ENCODE measurements around the gene NELFA. TPM values are rescaled to one million over a fixed set of nuclear protein-coding genes. Genes with fewer than 3 reads are reported as not detected.

The NELFA gene
- total and polyA plus RNA-seq, 9 donors, result 14.8 to 32.5 (median 23.3) TPM

DNA sequence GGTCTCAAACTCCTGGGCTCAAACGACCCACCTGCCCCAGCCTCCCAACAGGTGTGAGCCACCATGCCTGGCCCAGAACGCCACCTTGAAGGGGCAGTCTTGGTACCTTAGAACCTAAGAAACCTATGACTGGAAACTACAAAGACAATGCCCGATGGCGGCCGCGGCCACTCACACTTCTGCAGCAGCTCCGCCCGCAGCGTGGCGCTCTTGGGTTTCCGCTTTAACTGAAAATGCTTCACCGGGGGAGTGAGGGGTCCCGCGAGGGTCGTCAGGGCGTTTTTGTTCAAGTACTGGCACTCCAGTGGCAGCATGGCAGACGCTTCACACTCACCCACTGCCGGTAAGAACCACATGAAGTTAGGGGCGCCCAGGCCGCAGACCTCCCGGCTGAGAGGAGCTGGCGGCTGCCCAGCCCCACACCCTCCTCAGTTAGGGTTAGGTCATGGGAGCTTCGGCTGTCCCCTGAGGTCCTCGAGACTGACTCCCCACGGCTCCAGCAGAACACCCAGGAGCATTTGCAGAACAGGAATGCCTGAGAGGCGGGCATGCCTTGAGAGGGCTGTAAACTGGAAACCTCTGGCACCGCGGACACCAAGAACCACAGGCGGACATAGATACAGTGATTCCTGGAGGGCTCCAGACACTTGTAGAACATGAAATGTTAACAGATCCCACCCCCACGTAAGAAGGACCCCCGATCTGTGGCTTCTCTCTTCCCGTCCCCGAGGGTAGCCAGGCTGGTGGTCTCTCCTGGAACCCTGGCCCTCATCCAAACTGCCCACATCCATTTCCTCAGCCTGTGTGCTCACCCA, 19.0 kb downstream of the NELFA start:
- Histone ChIP-seq H3K27me3 (ENCODE audit: control insufficient read depth, insufficient read depth, low read length) (no peaks in the 10 kb centered on the region), H3K9me3 (replicated peaks; ENCODE audit: control insufficient read depth, low read depth, low read length) (no peaks in the 10 kb centered on the region), H3K4me1 (ENCODE audit: control insufficient read depth, insufficient read depth, low read length) (no peaks in the 10 kb centered on the region), H3K4me3 (ENCODE audit: low read length) (no peak overlapping the region), H3K36me3 (ENCODE audit: control insufficient read depth, insufficient read depth, low read length) (peaks cover 59% of the 10 kb centered on the region), H3K27ac (ENCODE audit: low read length) (no peak overlapping the region)
- WGBS (ENCODE audit: insufficient coverage), result 90% methylated on average over 24 of the region's 33 CpGs
- no peak for DNase-seq

DNA sequence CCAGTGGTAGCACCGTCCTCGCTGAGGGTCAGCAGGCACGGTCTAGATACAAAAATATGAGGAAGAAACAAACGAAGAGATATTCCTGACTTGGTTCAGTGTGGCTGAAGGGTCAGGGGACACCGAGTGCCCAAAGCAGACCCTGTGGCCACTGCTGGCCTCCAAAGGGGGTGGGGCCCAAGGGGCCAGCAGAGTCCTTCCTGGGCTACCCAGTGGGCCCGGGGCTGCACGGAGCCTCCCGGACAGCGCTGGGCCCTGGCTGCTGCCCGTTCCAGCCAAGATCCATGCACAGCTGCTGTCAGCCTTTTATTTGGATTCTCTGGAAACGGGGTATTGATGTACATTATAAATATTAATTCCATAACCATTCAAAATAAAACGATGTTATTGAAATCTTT, 20.4 kb downstream of the NELFA start:
- no peak overlapping the region for H3K4me3 ChIP-seq (ENCODE audit: low read length)
- H3K36me3 ChIP-seq (ENCODE audit: control insufficient read depth, insufficient read depth, low read length), result peaks cover 72% of the 10 kb centered on the region
- no peaks in the 10 kb centered on the region for H3K9me3 ChIP-seq (replicated peaks; ENCODE audit: control insufficient read depth, low read depth, low read length)
- no peak for DNase-seq
- H3K4me1 ChIP-seq (ENCODE audit: control insufficient read depth, insufficient read depth, low read length), result no peaks in the 10 kb centered on the region
- 88% methylated on average over 6 of the region's 12 CpGs for WGBS (ENCODE audit: insufficient coverage)
- no peaks in the 10 kb centered on the region for H3K27me3 ChIP-seq (ENCODE audit: control insufficient read depth, insufficient read depth, low read length)
- no peak overlapping the region for H3K27ac ChIP-seq (ENCODE audit: low read length)

DNA sequence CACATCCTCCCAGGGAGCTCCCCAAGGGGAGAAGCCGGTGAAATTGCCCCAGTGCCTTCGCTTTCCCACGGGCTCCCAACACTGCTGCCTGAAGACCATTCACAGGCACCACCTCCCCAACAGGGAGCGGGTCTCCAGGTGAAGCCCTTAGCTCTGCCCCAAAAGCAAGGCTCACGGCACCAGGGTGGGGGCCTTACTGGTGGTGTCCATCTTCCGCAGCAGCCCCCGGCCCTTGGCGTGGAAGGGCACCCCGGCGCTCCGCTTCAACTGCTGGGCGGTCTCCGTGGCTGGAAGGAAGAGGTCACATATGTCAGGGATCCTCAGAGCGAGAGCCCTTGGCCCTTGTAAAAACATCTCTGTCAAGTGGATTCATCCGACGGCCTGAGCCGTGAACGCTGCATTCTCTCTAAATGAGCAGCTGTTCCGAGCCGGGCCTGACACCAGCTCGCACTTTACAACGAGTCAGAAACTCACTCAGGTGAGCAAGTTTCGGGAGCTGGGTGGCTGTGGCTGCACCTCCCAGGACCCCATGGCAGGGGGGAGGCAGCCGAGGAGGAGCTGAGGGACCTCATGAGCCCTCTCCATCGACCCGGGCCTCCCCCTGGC, 20.9 kb downstream of the NELFA start:
- Histone ChIP-seq H3K27ac (ENCODE audit: low read length) (no peak overlapping the region), H3K27me3 (ENCODE audit: control insufficient read depth, insufficient read depth, low read length) (no peaks in the 10 kb centered on the region), H3K4me1 (ENCODE audit: control insufficient read depth, insufficient read depth, low read length) (no peaks in the 10 kb centered on the region), H3K36me3 (ENCODE audit: control insufficient read depth, insufficient read depth, low read length) (peaks cover 77% of the 10 kb centered on the region), H3K4me3 (ENCODE audit: low read length) (no peak overlapping the region), H3K9me3 (replicated peaks; ENCODE audit: control insufficient read depth, low read depth, low read length) (no peaks in the 10 kb centered on the region)
- no peak for DNase-seq
- 88% methylated on average over 26 of the region's 26 CpGs for WGBS (ENCODE audit: insufficient coverage)

DNA sequence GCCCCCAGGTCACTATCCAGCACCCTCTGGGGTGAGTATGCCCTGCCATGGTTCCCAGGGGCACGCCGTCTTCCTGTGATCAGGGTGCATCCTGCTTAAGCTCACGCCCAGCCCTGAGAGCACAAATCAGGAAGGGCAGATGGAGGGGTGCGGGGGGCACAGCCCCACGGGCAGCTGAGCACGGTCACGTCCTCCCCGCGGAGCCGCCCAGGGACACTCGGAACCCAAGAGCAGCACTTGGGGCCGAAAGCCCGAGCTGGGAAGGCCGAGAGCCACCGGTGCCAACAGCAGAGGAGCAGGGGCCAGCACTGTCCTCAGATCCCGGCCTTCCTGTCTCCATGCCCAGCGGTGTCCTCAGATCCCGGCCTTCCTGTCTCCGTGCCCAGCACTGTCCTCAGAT, 21.5 kb downstream of the NELFA start:
- no peaks in the 10 kb centered on the region for H3K9me3 ChIP-seq (replicated peaks; ENCODE audit: control insufficient read depth, low read depth, low read length)
- no peaks in the 10 kb centered on the region for H3K4me1 ChIP-seq (ENCODE audit: control insufficient read depth, insufficient read depth, low read length)
- no peak overlapping the region for H3K4me3 ChIP-seq (ENCODE audit: low read length)
- peaks cover 82% of the 10 kb centered on the region for H3K36me3 ChIP-seq (ENCODE audit: control insufficient read depth, insufficient read depth, low read length)
- H3K27me3 ChIP-seq (ENCODE audit: control insufficient read depth, insufficient read depth, low read length), result no peaks in the 10 kb centered on the region
- H3K27ac ChIP-seq (ENCODE audit: low read length), result no peak overlapping the region
- WGBS (ENCODE audit: insufficient coverage), result 91% methylated on average over 19 of the region's 19 CpGs
- DNase-seq, result no peak

DNA sequence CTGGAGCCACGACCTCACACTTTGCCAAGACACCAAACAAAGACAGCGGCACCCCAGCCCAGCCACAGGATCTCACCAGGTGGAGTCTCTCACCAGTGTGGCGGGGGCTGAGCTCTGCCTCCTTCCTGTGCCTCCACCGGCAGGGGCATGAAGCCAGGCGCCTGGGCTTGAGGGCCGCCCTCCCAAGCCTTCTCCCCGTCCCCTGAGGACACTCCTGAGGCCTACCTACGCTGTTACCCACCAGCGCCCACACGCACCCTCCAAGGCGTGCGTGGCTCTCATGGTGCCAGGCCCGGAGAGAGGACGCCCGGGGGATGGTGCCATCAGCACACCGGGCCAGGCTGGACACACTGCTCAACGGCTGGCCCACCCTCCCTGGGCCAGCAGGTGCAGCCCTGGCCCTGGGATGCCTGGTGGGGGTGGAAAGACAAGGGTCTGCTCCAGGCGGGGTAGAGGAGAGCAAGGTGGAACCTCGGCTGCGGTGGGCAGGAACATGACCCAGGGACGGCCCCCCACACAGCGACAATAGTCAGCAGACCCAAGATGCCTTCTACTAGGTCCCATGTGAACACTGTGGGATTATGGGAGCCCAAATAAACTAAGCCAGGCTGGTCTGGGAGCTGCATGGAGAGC, 22.1 kb downstream of the NELFA start:
- no peak for DNase-seq
- Histone ChIP-seq H3K4me1 (ENCODE audit: control insufficient read depth, insufficient read depth, low read length) (no peaks in the 10 kb centered on the region), H3K9me3 (replicated peaks; ENCODE audit: control insufficient read depth, low read depth, low read length) (no peaks in the 10 kb centered on the region), H3K27me3 (ENCODE audit: control insufficient read depth, insufficient read depth, low read length) (no peaks in the 10 kb centered on the region), H3K27ac (ENCODE audit: low read length) (no peak overlapping the region), H3K36me3 (ENCODE audit: control insufficient read depth, insufficient read depth, low read length) (peaks cover 86% of the 10 kb centered on the region), H3K4me3 (ENCODE audit: low read length) (no peak overlapping the region)
- 82% methylated on average over 13 of the region's 22 CpGs for WGBS (ENCODE audit: insufficient coverage)

DNA sequence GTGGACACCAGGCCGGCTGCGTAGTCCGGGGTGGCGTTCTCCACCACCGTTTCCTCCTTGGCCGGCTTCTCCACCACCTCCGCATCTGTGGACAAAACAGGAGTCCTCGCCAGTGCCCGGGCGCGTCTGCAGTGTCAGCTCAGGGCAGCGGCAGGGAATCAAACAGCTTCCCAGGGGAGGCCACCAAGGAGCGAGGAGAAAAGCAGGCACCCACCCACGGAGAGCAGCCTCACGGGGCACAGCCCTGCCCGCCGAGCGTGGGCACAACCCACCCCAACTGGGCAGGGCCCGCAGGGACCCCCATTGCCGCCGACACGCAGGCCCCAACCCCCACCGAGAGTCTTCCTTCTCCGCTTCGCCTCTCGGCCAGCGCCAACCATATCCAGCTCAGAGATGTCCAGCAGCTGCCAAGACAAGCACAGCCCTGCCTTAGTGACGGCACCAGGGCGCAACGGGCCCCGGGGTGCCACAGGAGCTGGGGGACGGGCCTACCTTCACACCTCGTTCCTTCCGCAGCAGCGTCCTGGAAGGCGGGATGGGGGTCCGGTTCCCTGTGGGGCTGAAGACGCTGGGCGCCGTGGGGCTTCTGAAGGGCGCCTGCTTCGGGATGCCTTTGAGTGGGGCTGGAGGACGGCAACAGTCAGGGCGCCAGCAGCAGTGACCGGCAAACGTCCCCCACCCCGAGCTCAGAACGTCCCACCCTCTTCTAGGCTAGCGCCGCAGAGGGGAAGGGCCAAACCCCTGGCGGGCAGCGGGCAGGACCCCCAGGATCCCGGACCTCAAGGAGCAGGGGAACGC, 22.8 kb downstream of the NELFA start:
- Histone ChIP-seq H3K4me1 (ENCODE audit: control insufficient read depth, insufficient read depth, low read length) (no peaks in the 10 kb centered on the region), H3K9me3 (replicated peaks; ENCODE audit: control insufficient read depth, low read depth, low read length) (no peaks in the 10 kb centered on the region), H3K36me3 (ENCODE audit: control insufficient read depth, insufficient read depth, low read length) (peaks cover 91% of the 10 kb centered on the region), H3K4me3 (ENCODE audit: low read length) (no peak overlapping the region), H3K27me3 (ENCODE audit: control insufficient read depth, insufficient read depth, low read length) (no peaks in the 10 kb centered on the region), H3K27ac (ENCODE audit: low read length) (no peak overlapping the region)
- 87% methylated on average over 52 of the region's 54 CpGs for WGBS (ENCODE audit: insufficient coverage)
- DNase-seq, result no peak

DNA sequence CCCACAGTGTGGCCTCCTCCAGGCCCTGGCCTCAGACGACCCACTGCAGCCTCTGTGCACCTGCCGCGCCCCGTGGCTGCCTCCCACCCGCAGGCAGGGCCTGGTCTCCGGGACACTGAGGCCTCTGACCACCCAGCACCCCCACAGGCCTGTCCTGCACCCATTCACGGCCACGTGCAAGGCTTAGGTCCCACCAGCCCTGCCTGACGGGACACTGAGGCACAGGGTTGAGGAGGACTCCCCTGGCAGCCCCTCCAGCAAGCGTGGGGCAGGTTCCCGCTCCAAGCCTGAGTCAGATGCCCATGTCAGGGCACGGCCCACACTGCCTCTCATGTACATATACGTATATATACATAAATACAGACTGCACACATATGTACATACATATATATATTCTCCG, 23.5 kb downstream of the NELFA start:
- no peak overlapping the region for H3K4me3 ChIP-seq (ENCODE audit: low read length)
- peaks cover 4% of the 10 kb centered on the region for H3K4me1 ChIP-seq (ENCODE audit: control insufficient read depth, insufficient read depth, low read length)
- no peak overlapping the region for H3K27ac ChIP-seq (ENCODE audit: low read length)
- peaks cover 91% of the 10 kb centered on the region for H3K36me3 ChIP-seq (ENCODE audit: control insufficient read depth, insufficient read depth, low read length)
- WGBS (ENCODE audit: insufficient coverage), result 78% methylated on average over 8 of the region's 14 CpGs
- no peak for DNase-seq
- no peaks in the 10 kb centered on the region for H3K9me3 ChIP-seq (replicated peaks; ENCODE audit: control insufficient read depth, low read depth, low read length)
- H3K27me3 ChIP-seq (ENCODE audit: control insufficient read depth, insufficient read depth, low read length), result no peaks in the 10 kb centered on the region

DNA sequence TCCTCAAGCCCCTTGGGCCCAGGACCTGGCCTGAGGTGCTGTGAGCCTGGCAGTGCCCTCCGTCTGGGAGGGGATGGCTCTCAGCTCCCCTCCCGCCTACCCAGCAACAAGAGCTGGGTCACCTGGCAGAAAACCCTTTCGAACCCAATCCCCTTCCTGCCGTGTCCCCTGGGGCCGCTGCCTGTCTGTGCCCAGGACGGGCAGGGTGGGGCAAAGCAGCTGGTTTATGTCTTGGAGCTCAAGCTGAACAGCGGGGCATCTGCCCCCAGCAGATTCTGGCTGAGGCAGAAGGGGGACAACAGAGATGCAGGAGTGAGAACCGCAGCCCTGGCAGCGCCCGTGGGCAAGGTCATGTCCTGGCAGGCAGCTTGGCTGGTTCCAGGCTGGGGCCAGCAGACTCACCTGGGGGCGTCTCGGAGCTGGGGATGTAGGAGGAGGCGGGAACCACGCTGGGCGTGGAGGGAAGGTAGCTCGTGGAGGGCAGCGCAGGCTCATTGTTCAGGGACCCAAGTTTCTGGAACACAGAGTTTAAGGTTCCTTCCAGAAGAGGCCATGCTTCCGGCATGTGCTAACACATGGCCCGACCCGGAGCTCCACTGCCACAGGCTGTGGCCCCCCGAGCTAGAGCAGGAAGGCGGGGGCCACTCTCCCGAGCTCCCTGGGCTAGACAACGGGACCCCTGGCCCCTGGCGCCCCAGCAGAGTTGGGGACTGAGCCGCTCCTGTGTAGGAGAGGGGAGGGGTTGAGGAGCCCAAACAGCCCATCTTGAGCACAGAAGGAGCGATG, 24.2 kb downstream of the NELFA start:
- no peaks in the 10 kb centered on the region for H3K27me3 ChIP-seq (ENCODE audit: control insufficient read depth, insufficient read depth, low read length)
- peaks cover 90% of the 10 kb centered on the region for H3K36me3 ChIP-seq (ENCODE audit: control insufficient read depth, insufficient read depth, low read length)
- WGBS (ENCODE audit: insufficient coverage), result 79% methylated on average over 22 of the region's 27 CpGs
- DNase-seq, result no peak
- H3K9me3 ChIP-seq (replicated peaks; ENCODE audit: control insufficient read depth, low read depth, low read length), result no peaks in the 10 kb centered on the region
- no peak overlapping the region for H3K27ac ChIP-seq (ENCODE audit: low read length)
- no peak overlapping the region for H3K4me3 ChIP-seq (ENCODE audit: low read length)
- H3K4me1 ChIP-seq (ENCODE audit: control insufficient read depth, insufficient read depth, low read length), result peaks cover 8% of the 10 kb centered on the region

DNA sequence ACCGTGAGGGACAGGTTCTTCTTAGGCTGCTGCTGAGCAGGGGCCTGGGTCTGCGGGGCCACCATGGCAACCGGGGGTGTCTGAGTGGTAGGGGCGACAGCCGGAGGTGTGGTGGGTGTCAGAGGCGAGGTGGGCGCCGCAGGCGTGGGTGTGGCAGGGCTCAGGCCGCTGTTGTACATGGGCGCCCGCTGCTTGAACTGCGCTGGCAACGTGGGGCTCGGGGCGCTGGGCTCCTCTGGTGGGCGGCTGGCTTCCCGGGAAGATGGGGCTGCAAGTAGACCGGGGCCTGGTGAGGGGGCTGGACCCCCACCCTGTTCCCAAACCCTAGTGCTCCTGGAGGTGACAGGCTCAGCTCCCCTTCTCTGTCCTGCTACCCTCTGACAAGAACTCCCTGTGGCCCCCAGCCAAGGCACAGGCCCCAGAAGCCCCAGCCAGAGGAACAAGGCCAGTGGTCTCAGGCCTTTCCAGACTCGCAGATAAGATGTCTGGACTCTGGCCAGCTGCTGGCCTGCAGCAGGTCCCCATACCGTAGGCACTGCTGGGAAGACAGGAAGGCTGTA, 24.8 kb downstream of the NELFA start:
- Histone ChIP-seq H3K9me3 (replicated peaks; ENCODE audit: control insufficient read depth, low read depth, low read length) (no peaks in the 10 kb centered on the region), H3K4me3 (ENCODE audit: low read length) (no peak overlapping the region), H3K36me3 (ENCODE audit: control insufficient read depth, insufficient read depth, low read length) (peaks cover 93% of the 10 kb centered on the region), H3K27me3 (ENCODE audit: control insufficient read depth, insufficient read depth, low read length) (no peaks in the 10 kb centered on the region), H3K4me1 (ENCODE audit: control insufficient read depth, insufficient read depth, low read length) (peaks cover 8% of the 10 kb centered on the region), H3K27ac (ENCODE audit: low read length) (no peak overlapping the region)
- 85% methylated on average over 20 of the region's 21 CpGs for WGBS (ENCODE audit: insufficient coverage)
- DNase-seq, result no peak
